Measurements from ENCODE around the gene ANKMY2.

DNA sequence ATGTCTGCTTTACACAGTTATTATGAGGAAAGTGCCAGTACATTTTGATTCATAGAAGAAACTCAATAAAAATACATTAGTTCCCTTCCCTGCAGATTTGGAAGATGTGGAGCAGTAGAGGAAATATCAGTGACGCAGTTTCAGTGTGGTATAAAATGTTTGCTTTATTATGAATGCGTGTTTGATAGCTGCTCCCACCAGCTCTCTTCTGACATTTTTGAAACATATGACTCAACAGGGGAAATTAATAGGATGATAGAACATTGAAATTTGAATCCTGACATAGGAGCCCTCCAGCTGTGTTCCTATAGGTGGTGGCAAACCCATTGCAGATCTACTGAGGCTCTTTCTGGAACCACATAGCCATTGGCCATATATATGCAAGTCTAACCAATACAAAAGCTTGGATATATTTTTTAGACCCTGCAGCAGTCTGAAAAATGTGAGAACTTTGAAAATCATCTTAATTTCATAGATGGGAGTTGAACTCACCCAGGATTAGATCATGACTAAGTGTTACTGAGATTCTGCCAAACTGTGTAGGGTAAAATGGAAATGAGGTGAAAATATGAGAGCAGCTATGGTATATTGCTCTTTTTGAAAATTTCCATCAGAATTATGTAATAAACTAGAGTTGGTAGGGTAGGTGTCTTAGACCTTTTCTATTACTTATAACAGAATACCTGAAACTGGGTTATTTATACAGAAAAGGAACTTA lies 48.2 kb upstream of the ANKMY2 start:
- TF ChIP-seq CTCF (IDR thresholded peaks at IDR 0.05) (no peak), POLR2A (IDR thresholded peaks at IDR 0.05) (no peak), POLR2AphosphoS5 (IDR thresholded peaks at IDR 0.05; ENCODE audit: insufficient read depth in 1 of 2, low read depth in 1 of 2) (no peak)

Data from vagina (tissue), 2 donors.